Activated T-cell treated with anti-CD3 and anti-CD28 coated beads, Interleukin-2, amount 50 U/mL, for 4 hours (primary cell): ENCODE measurements around the gene FAM234A. TPM values are rescaled to one million over a fixed set of nuclear protein-coding genes. Genes with fewer than 3 reads are reported as not detected.
A peak's percentile ranks its signal among the peaks of the same experiment; 100 is the strongest.
"Not testable (repeated sequence)": the region's sequence is repeated elsewhere in the genome, so short reads cannot be mapped to it uniquely, and the experiment has no call there.

ENCODE experiments used
- ATAC-seq, 2 donors: fragments of 200-7000 bp; cut with Tn5 transposase; one replicate each; pipeline ENCODE4 v1.10.0; 2021
- DNase-seq: peaks from one replicate; pipeline ENCODE4 v3.0.0-alpha.2; 2020
- H3K27me3 Mint-ChIP-seq: one replicate; pipeline ENCODE4 v1.8.0; 2021; ENCODE audit warnings: low read depth, mixed read lengths
- H3K36me3 Mint-ChIP-seq: one replicate; pipeline ENCODE4 v1.8.0; 2022; ENCODE audit warnings: mixed read lengths; ENCODE audit not compliant: insufficient read depth
- H3K4me1 Mint-ChIP-seq: one replicate; pipeline ENCODE4 v1.8.0; 2021; ENCODE audit warnings: low read depth, mixed read lengths
- H3K4me3 Mint-ChIP-seq: one replicate; pipeline ENCODE4 v1.8.0; 2021; ENCODE audit warnings: mild to moderate bottlenecking, moderate library complexity, mixed read lengths
- H3K9me3 Mint-ChIP-seq: one replicate; pipeline ENCODE4 v1.8.0; 2021; ENCODE audit warnings: mixed read lengths
- total RNA-seq, 3 donors: library from RNA; stranded (reverse); gene quantifications; one replicate each; pipeline ENCODE4 v1.2.1, GENCODE V29; 2021

The FAM234A gene
- total RNA-seq, 3 donors from 2014 or later = 14.5 to 19.3 (median 17.3) TPM

GRCh38 chr16:252366-253337 lies 18.0 kb downstream of the FAM234A start:
- DNase-seq = no peak
- H3K9me3 Mint-ChIP-seq = no peaks in the 10 kb centered on the region
- peak overlapping the region; percentile 74 for H3K4me3 Mint-ChIP-seq
- peak; percentile 74 to 85 for ATAC-seq
- H3K4me1 Mint-ChIP-seq = peaks cover 21% of the 10 kb centered on the region
- no peaks in the 10 kb centered on the region for H3K27me3 Mint-ChIP-seq
- H3K36me3 Mint-ChIP-seq = peaks cover 16% of the 10 kb centered on the region

GRCh38 chr16:253833-254232 lies 19.2 kb downstream of the FAM234A start:
- Mint-ChIP-seq H3K36me3 (peaks cover 16% of the 10 kb centered on the region), H3K4me3 (peak overlapping the region; percentile 13), H3K4me1 (peaks cover 21% of the 10 kb centered on the region), H3K9me3 (no peaks in the 10 kb centered on the region), H3K27me3 (no peaks in the 10 kb centered on the region)
- ATAC-seq = no peak
- no peak for DNase-seq

DNA sequence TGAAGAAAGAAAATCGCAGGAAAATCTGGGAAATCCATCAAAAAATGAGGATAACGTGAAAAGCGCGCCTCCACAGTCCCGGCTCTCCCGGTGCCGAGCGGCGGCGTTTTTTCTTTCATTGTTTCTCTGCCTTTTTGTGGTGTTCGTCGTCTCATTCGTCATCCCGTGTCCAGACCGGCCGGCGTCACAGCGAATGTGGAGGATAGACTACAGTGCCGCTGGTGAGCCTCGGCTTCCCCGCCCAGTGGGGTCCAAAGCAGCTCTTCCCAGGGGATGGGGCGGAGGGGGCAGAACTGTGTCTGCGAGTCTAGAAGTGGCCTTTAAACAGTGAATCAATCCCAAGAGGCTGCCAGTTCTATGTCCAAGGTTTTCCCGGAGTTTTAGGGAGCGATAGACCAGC lies 19.8 kb downstream of the FAM234A start:
- H3K4me1 Mint-ChIP-seq = peaks cover 21% of the 10 kb centered on the region
- H3K27me3 Mint-ChIP-seq = no peaks in the 10 kb centered on the region
- DNase-seq (no peak), ATAC-seq (no peak)
- H3K36me3 Mint-ChIP-seq = peaks cover 16% of the 10 kb centered on the region
- no peaks in the 10 kb centered on the region for H3K9me3 Mint-ChIP-seq
- no peak overlapping the region for H3K4me3 Mint-ChIP-seq

DNA sequence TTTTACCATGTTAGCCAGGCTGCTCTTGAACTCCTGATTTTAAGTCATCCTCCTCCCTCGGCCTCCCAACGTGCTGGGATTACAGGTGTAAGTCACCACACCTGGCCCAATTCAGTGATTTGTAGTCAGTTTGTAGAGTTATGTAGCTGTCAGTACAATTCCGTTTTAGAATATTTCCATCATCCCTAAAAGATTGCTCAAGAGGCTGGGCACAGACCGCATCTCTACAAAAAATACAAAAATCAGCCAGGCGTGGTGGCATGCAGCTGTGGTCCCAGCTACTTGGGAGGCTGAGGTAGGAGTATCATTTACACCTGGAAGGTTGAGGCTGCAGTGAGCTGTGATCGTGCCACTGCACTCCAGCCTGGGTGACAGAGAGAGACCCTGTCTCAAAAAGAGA lies 20.6 kb downstream of the FAM234A start:
- H3K36me3 Mint-ChIP-seq = peaks cover 16% of the 10 kb centered on the region
- H3K27me3 Mint-ChIP-seq = no peaks in the 10 kb centered on the region
- no peak for DNase-seq
- peaks cover 21% of the 10 kb centered on the region for H3K4me1 Mint-ChIP-seq
- no peak overlapping the region for H3K4me3 Mint-ChIP-seq
- ATAC-seq = no peak
- H3K9me3 Mint-ChIP-seq = no peaks in the 10 kb centered on the region

DNA sequence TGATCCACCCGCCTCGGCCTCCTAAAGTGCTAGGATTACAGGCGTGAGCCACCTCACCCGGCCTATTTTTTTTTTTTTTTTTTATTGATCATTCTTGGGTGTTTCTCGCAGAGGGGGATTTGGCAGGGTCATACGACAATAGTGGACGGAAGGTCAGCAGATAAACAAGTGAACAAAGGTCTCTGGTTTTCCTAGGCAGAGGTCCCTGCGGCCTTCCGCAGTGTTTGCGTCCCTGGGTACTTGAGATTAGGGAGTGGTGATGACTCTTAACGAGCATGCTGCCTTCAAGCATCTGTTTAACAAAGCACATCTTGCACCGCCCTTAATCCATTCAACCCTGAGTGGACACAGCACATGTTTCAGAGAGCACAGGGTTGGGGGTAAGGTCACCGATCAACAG lies 23.5 kb downstream of the FAM234A start:
- not testable (repeated sequence) for H3K27me3 Mint-ChIP-seq, ATAC-seq, H3K4me3 Mint-ChIP-seq, H3K9me3 Mint-ChIP-seq, DNase-seq
- Mint-ChIP-seq H3K4me1 (peaks cover 12% of the 10 kb centered on the region), H3K36me3 (peaks cover 17% of the 10 kb centered on the region)

DNA sequence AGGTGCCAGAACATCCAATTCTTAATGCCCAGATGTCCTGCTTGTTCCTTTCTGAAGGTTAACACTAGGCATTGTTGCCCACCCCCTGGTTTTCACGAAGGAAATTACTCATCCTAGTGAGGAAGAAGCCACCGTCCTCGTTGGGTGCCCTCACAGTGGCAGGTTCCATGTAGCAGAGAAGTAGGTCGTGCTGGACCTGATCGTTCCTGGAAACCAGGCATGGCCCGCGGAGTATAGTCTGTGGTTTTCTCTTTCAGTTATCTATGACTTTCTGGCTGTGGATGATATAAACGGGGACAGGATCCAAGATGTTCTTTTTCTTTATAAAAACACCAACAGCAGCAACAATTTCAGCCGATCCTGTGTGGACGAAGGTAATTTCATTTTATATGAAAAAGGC lies 24.6 kb downstream of the FAM234A start:
- Mint-ChIP-seq H3K27me3 (no peaks in the 10 kb centered on the region), H3K9me3 (no peaks in the 10 kb centered on the region), H3K4me3 (no peak overlapping the region), H3K36me3 (peaks cover 14% of the 10 kb centered on the region), H3K4me1 (peaks cover 5% of the 10 kb centered on the region)
- DNase-seq (no peak), ATAC-seq (no peak)

DNA sequence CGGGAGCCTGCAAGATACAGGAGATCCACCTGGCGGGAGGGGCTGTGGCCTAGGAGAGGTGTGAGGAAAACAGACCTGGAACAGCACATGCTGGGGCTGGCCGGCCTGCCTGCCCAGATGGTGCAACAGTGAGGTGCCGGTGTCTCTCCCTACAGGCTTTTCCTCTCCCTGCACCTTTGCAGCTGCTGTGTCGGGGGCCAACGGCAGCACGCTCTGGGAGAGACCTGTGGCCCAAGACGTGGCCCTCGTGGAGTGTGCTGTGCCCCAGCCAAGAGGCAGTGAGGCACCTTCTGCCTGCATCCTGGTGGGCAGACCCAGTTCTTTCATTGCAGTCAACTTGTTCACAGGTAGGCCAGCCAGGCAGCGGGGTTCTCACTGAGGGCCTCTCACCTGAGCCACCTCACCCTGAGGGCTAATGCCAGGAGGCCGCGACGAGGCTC lies 25.2 kb downstream of the FAM234A start:
- no peak overlapping the region for H3K4me3 Mint-ChIP-seq
- no peak for DNase-seq
- no peaks in the 10 kb centered on the region for H3K27me3 Mint-ChIP-seq
- no peak for ATAC-seq
- H3K4me1 Mint-ChIP-seq = peaks cover 4% of the 10 kb centered on the region
- peaks cover 13% of the 10 kb centered on the region for H3K36me3 Mint-ChIP-seq
- no peaks in the 10 kb centered on the region for H3K9me3 Mint-ChIP-seq

DNA sequence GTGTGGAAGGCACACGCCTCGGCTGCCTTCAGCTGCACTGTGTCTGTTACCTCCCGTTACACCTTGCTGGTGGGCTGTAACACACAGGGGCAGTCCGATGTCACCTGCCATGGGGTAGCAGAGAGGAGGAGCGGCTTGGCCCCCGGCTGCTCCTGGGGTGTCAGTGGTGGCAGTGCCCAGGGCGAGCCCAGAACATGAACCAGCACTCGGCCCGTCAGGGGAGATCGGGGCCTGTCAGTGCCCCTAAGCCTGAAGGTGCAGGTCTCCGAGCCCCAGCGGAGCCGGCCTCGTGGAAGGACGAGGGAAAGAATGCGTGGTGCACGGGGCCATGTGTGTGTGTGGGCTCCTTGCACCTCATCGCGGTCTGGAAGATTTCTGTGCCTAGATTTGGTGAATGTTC lies 25.7 kb downstream of the FAM234A start:
- no peak for DNase-seq
- no peak for ATAC-seq
- H3K27me3 Mint-ChIP-seq = no peaks in the 10 kb centered on the region
- H3K36me3 Mint-ChIP-seq = peaks cover 13% of the 10 kb centered on the region
- no peaks in the 10 kb centered on the region for H3K9me3 Mint-ChIP-seq
- H3K4me1 Mint-ChIP-seq = peaks cover 3% of the 10 kb centered on the region
- no peak overlapping the region for H3K4me3 Mint-ChIP-seq

- H3K27me3 Mint-ChIP-seq = no peaks in the 10 kb centered on the region
- ATAC-seq (no peak), DNase-seq (no peak)
- no peak overlapping the region for H3K4me3 Mint-ChIP-seq
- peaks cover 9% of the 10 kb centered on the region for H3K36me3 Mint-ChIP-seq
- peaks cover 4% of the 10 kb centered on the region for H3K4me1 Mint-ChIP-seq
- no peaks in the 10 kb centered on the region for H3K9me3 Mint-ChIP-seq
Observed at GRCh38 chr16:261031-261691, 26.5 kb downstream of the FAM234A start.

- Mint-ChIP-seq H3K4me1 (peaks cover 3% of the 10 kb centered on the region), H3K27me3 (no peaks in the 10 kb centered on the region), H3K36me3 (peaks cover 7% of the 10 kb centered on the region), H3K9me3 (no peaks in the 10 kb centered on the region), H3K4me3 (no peak overlapping the region)
- no peak for ATAC-seq
- no peak for DNase-seq
Observed at GRCh38 chr16:262121-262745, 27.6 kb downstream of the FAM234A start.

- H3K4me3 Mint-ChIP-seq = no peak overlapping the region
- peaks cover 7% of the 10 kb centered on the region for H3K36me3 Mint-ChIP-seq
- H3K4me1 Mint-ChIP-seq = peaks cover 4% of the 10 kb centered on the region
- DNase-seq (no peak), ATAC-seq (no peak)
- no peaks in the 10 kb centered on the region for H3K9me3 Mint-ChIP-seq
- H3K27me3 Mint-ChIP-seq = no peaks in the 10 kb centered on the region
Observed at GRCh38 chr16:263182-263774, 28.7 kb downstream of the FAM234A start.

- no peaks in the 10 kb centered on the region for H3K27me3 Mint-ChIP-seq
- H3K4me3 Mint-ChIP-seq = no peak overlapping the region
- no peaks in the 10 kb centered on the region for H3K9me3 Mint-ChIP-seq
- peaks cover 7% of the 10 kb centered on the region for H3K36me3 Mint-ChIP-seq
- peaks cover 4% of the 10 kb centered on the region for H3K4me1 Mint-ChIP-seq
- ATAC-seq (no peak), DNase-seq (no peak)
Observed at GRCh38 chr16:263944-264343, 29.3 kb downstream of the FAM234A start.

GRCh38 chr16:264440-264951 lies 29.9 kb downstream of the FAM234A start:
- H3K36me3 Mint-ChIP-seq = peaks cover 7% of the 10 kb centered on the region
- no peaks in the 10 kb centered on the region for H3K27me3 Mint-ChIP-seq
- DNase-seq (no peak), ATAC-seq (no peak)
- no peaks in the 10 kb centered on the region for H3K9me3 Mint-ChIP-seq
- H3K4me3 Mint-ChIP-seq = no peak overlapping the region
- peaks cover 4% of the 10 kb centered on the region for H3K4me1 Mint-ChIP-seq

- Mint-ChIP-seq H3K27me3 (no peaks in the 10 kb centered on the region), H3K4me1 (peaks cover 4% of the 10 kb centered on the region), H3K4me3 (no peak overlapping the region), H3K9me3 (no peaks in the 10 kb centered on the region), H3K36me3 (peaks cover 7% of the 10 kb centered on the region)
- ATAC-seq (no peak), DNase-seq (no peak)
Observed at GRCh38 chr16:265002-265529, 30.4 kb downstream of the FAM234A start.
